NB4 (cell line): Measurements from ENCODE around the gene TC2N.

Source experiments
- CTCF ChIP-seq: IDR thresholded peaks from one replicate; pipeline ENCODE4 v1.5.1; 2012; ENCODE audit warnings: low read depth, low read length
- MYC ChIP-seq: IDR thresholded peaks from 2 replicates; pipeline ENCODE4 v1.6.1; 2011; ENCODE audit warnings: low read depth, low read length
- POLR2A ChIP-seq: IDR thresholded peaks from 2 replicates; pipeline ENCODE4 v1.6.1; 2011; ENCODE audit warnings: mild to moderate bottlenecking; ENCODE audit not compliant: insufficient read length; ENCODE audit errors: extremely low read depth
- TF ChIP-seq, protein P1 (sequence below): IDR thresholded peaks from 2 replicates; pipeline ENCODE4 v1.6.1; 2011; ENCODE audit warnings: low read depth, low read length

- no peak for TF ChIP-seq POLR2A
- TF ChIP-seq CTCF, result no peak
- TF ChIP-seq, protein P1, sequence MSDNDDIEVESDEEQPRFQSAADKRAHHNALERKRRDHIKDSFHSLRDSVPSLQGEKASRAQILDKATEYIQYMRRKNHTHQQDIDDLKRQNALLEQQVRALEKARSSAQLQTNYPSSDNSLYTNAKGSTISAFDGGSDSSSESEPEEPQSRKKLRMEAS, result no peak
- no peak for TF ChIP-seq MYC
These were observed 23.0 kb upstream of the TC2N start for GRCh38 chr14:91890291-91890749.
